H9 (cell line): ENCODE results near the gene KRTAP5-1. TPM values are rescaled to one million over a fixed set of nuclear protein-coding genes. Genes with fewer than 3 reads are reported as not detected.

Source experiments
- DNase-seq: peaks from one replicate; pipeline ENCODE4 v3.0.0-alpha.2; 2017
- H2AFZ ChIP-seq: one replicate; pipeline ENCODE4 v1.6.1; 2013; ENCODE audit warnings: mild to moderate bottlenecking, low read length, control low read depth, moderate library complexity
- H2AK5ac ChIP-seq: 2 replicates; pipeline ENCODE4 v1.6.1; 2013; ENCODE audit warnings: low read length, control low read depth, mixed read lengths; ENCODE audit not compliant: insufficient read length
- H2BK120ac ChIP-seq: one replicate; pipeline ENCODE4 v1.6.1; 2013; ENCODE audit warnings: low read depth, mild to moderate bottlenecking, low read length, control low read depth, inconsistent platforms; ENCODE audit not compliant: poor library complexity, severe bottlenecking
- H2BK12ac ChIP-seq: 2 replicates; pipeline ENCODE4 v1.6.1; 2013; ENCODE audit warnings: low read length, control low read depth, mixed read lengths, low read depth; ENCODE audit not compliant: insufficient read length
- H2BK15ac ChIP-seq: 2 replicates; pipeline ENCODE4 v1.6.1; 2013; ENCODE audit warnings: low read depth, low read length, control low read depth
- H2BK20ac ChIP-seq: one replicate; pipeline ENCODE4 v1.6.1; 2013; ENCODE audit warnings: low read depth, mild to moderate bottlenecking, low read length, control low read depth, inconsistent platforms; ENCODE audit not compliant: poor library complexity, severe bottlenecking
- H2BK5ac ChIP-seq: 2 replicates; pipeline ENCODE4 v1.6.1; 2013; ENCODE audit warnings: low read length, control low read depth, mixed read lengths; ENCODE audit not compliant: insufficient read length
- H3K14ac ChIP-seq: 2 replicates; pipeline ENCODE4 v1.6.1; 2013; ENCODE audit warnings: low read length, control low read depth; ENCODE audit not compliant: insufficient read depth
- H3K18ac ChIP-seq: 2 replicates; pipeline ENCODE4 v1.6.1; 2013; ENCODE audit warnings: low read depth, mild to moderate bottlenecking, mixed read lengths, low read length, control low read depth; ENCODE audit not compliant: insufficient read length
- H3K23ac ChIP-seq: 2 replicates; pipeline ENCODE4 v1.6.1; 2013; ENCODE audit warnings: low read length, control low read depth, mixed read lengths, low read depth; ENCODE audit not compliant: insufficient read length
- H3K23me2 ChIP-seq: 2 replicates; pipeline ENCODE4 v1.6.1; 2013; ENCODE audit warnings: low read depth, mild to moderate bottlenecking, mixed read lengths, low read length, control low read depth; ENCODE audit not compliant: insufficient read length, poor library complexity, severe bottlenecking
- H3K27ac ChIP-seq: 2 replicates; pipeline ENCODE4 v1.5.1; 2013; ENCODE audit warnings: low read length, control low read depth, mixed read lengths, low read depth; ENCODE audit not compliant: insufficient read length
- H3K27me3 ChIP-seq: 2 replicates; pipeline ENCODE4 v1.6.1; 2013; ENCODE audit warnings: low read length, control low read depth, inconsistent platforms; ENCODE audit not compliant: insufficient read depth
- H3K4ac ChIP-seq: 2 replicates; pipeline ENCODE4 v1.6.1; 2013; ENCODE audit warnings: low read depth, mild to moderate bottlenecking, control low read depth, inconsistent platforms, low read length, moderate library complexity
- H3K4me1 ChIP-seq: 2 replicates; pipeline ENCODE4 v1.6.1; 2013; ENCODE audit warnings: low read length, control low read depth, inconsistent platforms; ENCODE audit not compliant: insufficient read depth
- H3K4me2 ChIP-seq: 2 replicates; pipeline ENCODE4 v1.6.1; 2013; ENCODE audit warnings: low read length, control low read depth, mixed read lengths; ENCODE audit not compliant: insufficient read length, insufficient read depth
- H3K56ac ChIP-seq: 2 replicates; pipeline ENCODE4 v1.6.1; 2013; ENCODE audit warnings: low read depth, mild to moderate bottlenecking, mixed read lengths, low read length, control low read depth; ENCODE audit not compliant: insufficient read length
- H3K79me1 ChIP-seq: 2 replicates; pipeline ENCODE4 v1.6.1; 2013; ENCODE audit warnings: low read depth, mild to moderate bottlenecking, moderate library complexity, low read length, control low read depth, inconsistent platforms; ENCODE audit not compliant: insufficient read depth, poor library complexity, severe bottlenecking
- H3K79me2 ChIP-seq: 2 replicates; pipeline ENCODE4 v1.6.1; 2013; ENCODE audit warnings: low read length, control low read depth, inconsistent platforms; ENCODE audit not compliant: insufficient read depth
- H3K9ac ChIP-seq: 2 replicates; pipeline ENCODE4 v1.6.1; 2013; ENCODE audit warnings: low read length, control low read depth, mixed read lengths; ENCODE audit not compliant: insufficient read length; ENCODE audit errors: extremely low read depth
- H3K9me3 ChIP-seq: one replicate; pipeline ENCODE4 v1.6.1; 2013; ENCODE audit warnings: low read depth, low read length, inconsistent platforms; ENCODE audit not compliant: control insufficient read depth
- H3T11ph ChIP-seq: one replicate; pipeline ENCODE4 v1.6.1; 2013; ENCODE audit warnings: mild to moderate bottlenecking, low read length, control low read depth, inconsistent platforms
- H4K20me1 ChIP-seq: one replicate; pipeline ENCODE4 v1.6.1; 2013; ENCODE audit not compliant: control insufficient read depth, insufficient read length, insufficient read depth
- H4K5ac ChIP-seq: 2 replicates; pipeline ENCODE4 v1.6.1; 2013; ENCODE audit warnings: low read depth, mild to moderate bottlenecking, mixed read lengths, low read length, control low read depth; ENCODE audit not compliant: insufficient read length
- H4K8ac ChIP-seq: replicated peaks from 2 replicates; pipeline ENCODE4 v1.6.1; 2013; ENCODE audit warnings: low read length, control low read depth, mixed read lengths, low read depth; ENCODE audit not compliant: insufficient read length
- H4K91ac ChIP-seq: 2 replicates; pipeline ENCODE4 v1.6.1; 2013; ENCODE audit warnings: low read depth, mild to moderate bottlenecking, moderate library complexity, mixed read lengths, low read length, control low read depth; ENCODE audit not compliant: insufficient read length
- H3K27ac Mint-ChIP-seq, 3 experiments: 2 replicates in 2 of 3; 3 replicates in 1 of 3; pipeline ENCODE4 v1.8.0; 2020 to 2021; ENCODE audit warnings: mixed read lengths in 3 of 3, mild to moderate bottlenecking in 1 of 3, moderate library complexity in 1 of 3
- H3K27me3 Mint-ChIP-seq: 2 replicates; pipeline ENCODE4 v1.8.0; 2021; ENCODE audit warnings: low read depth, mild to moderate bottlenecking, moderate library complexity, mixed read lengths
- H3K36me3 Mint-ChIP-seq, 3 experiments: 2 replicates in 2 of 3; 3 replicates in 1 of 3; pipeline ENCODE4 v1.8.0; 2020 to 2021; ENCODE audit warnings: low read depth in 3 of 3, mixed read lengths in 3 of 3; ENCODE audit not compliant: insufficient read depth in 1 of 3
- H3K4me1 Mint-ChIP-seq, 2 experiments: 2 replicates each; pipeline ENCODE4 v1.8.0; 2020; ENCODE audit warnings: mixed read lengths in 2 of 2
- H3K4me3 Mint-ChIP-seq, 2 experiments: 2 replicates in 1 of 2; 3 replicates in 1 of 2; pipeline ENCODE4 v1.8.0; 2020 to 2021; ENCODE audit warnings: mild to moderate bottlenecking in 2 of 2, mixed read lengths in 2 of 2, moderate library complexity in 1 of 2
- H3K9me3 Mint-ChIP-seq, 2 experiments: 2 replicates in 1 of 2; 3 replicates in 1 of 2; pipeline ENCODE4 v1.8.0; 2020; ENCODE audit warnings: mild to moderate bottlenecking in 2 of 2, mixed read lengths in 2 of 2, moderate library complexity in 1 of 2
- CTCF ChIP-seq: fragments of 200-600 bp; sonication (generic); conservative IDR thresholded peaks from 3 replicates; pipeline ENCODE4 v1.8.0; 2021; ENCODE audit warnings: antibody characterized with exemption, mild to moderate bottlenecking
- WGBS: extraction: QIAGEN DNeasy Blood & Tissue Kit; methylation state at CpG from one replicate; pipeline ENCODE4 v1.1.7; 2013; ENCODE audit warnings: missing lambda C conversion rate, low lambda C conversion rate, mixed read lengths; ENCODE audit not compliant: insufficient read length; ENCODE audit errors: extremely low coverage; 5-methylcytosine and 5-hydroxymethylcytosine counted together
- total RNA-seq: library from RNA; stranded (reverse); gene quantifications from 2 replicates; pipeline ENCODE4 v1.2.1, GENCODE V29; 2021

Gene KRTAP5-1
- total RNA-seq, 1 experiment from 2014 or later = not detected

GRCh38 chr11:1632053-1632714, 47.1 kb upstream of the KRTAP5-1 start:
- no peak overlapping the region for H4K5ac ChIP-seq
- H3K9ac ChIP-seq = no peak overlapping the region
- H2BK5ac ChIP-seq = no peak overlapping the region
- no peak overlapping the region for H4K91ac ChIP-seq
- no peak overlapping the region for H3K56ac ChIP-seq
- H2BK20ac ChIP-seq = no peak overlapping the region
- no peak overlapping the region for H4K8ac ChIP-seq
- no peak overlapping the region for H3T11ph ChIP-seq
- no CpG with 5 or more reads among the region's 11 CpGs for WGBS
- no peaks in the 10 kb centered on the region for H3K79me2 ChIP-seq
- H3K27me3 Mint-ChIP-seq = peaks cover 62% of the 10 kb centered on the region
- H3K23me2 ChIP-seq = no peaks in the 10 kb centered on the region
- DNase-seq = no peak
- no peaks in the 10 kb centered on the region for H3K79me1 ChIP-seq
- H2BK12ac ChIP-seq = no peak overlapping the region
- H3K27ac Mint-ChIP-seq = no peak overlapping the region; a peak in 1 of 7 replicates
- no peak overlapping the region for H2AFZ ChIP-seq
- H3K4me2 ChIP-seq = no peak overlapping the region
- no peak overlapping the region for H2BK120ac ChIP-seq
- H4K20me1 ChIP-seq = no peaks in the 10 kb centered on the region
- H3K4ac ChIP-seq = no peak overlapping the region
- no peak overlapping the region for H3K23ac ChIP-seq
- H3K14ac ChIP-seq = no peak overlapping the region; the same call in 1 of the 2 replicates
- TF ChIP-seq CTCF = no peak
- no peak overlapping the region for H3K27ac ChIP-seq
- no peak overlapping the region for H3K4me3 Mint-ChIP-seq
- H3K18ac ChIP-seq = no peak overlapping the region
- no peaks in the 10 kb centered on the region for H3K9me3 ChIP-seq
- H3K4me1 Mint-ChIP-seq = peaks cover 6 to 7% of the 10 kb centered on the region in 2 experiments
- no peaks in the 10 kb centered on the region; the same call in 1 of the 2 replicates for H3K4me1 ChIP-seq
- H2AK5ac ChIP-seq = no peak overlapping the region
- H2BK15ac ChIP-seq = no peak overlapping the region
- no peaks in the 10 kb centered on the region; the same call in 1 of the 2 replicates for H3K27me3 ChIP-seq
- H3K36me3 Mint-ChIP-seq = no peaks in the 10 kb centered on the region
- no peaks in the 10 kb centered on the region for H3K9me3 Mint-ChIP-seq
